ENCODE measurements around the gene PTCHD1. TPM values are rescaled to one million over a fixed set of nuclear protein-coding genes. Genes with fewer than 3 reads are reported as not detected.
A peak's percentile ranks its signal among the peaks of the same experiment; 100 is the strongest.

PTCHD1 gene
- total RNA-seq, 1 donor from 2014 or later = 1.3 TPM

DNA sequence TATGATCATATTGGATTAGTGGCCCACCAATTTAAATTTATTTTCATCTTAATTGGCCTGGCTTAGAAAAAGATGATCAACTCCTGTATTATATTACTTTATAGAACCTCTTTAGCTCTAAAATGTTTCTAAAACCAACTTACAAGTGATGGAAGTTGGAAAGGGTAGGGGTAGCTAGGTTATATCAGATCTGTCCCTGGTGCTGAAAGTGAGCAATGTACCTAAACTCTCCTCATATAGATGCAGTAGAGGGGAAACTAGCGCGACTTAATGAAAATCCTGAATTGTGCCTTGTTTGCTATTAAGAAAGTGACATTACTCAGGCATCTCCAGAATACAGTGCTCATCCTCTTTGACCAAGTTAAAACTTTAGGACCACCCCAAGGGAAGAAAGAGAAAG is 7.5 kb upstream of the PTCHD1 start:
- Mint-ChIP-seq H3K36me3 (ENCODE audit: unreplicated experiment) (no peaks in the 10 kb centered on the region), H3K4me3 (ENCODE audit: unreplicated experiment) (no peak overlapping the region), H3K4me1 (ENCODE audit: low read depth, unreplicated experiment) (peaks cover 3% of the 10 kb centered on the region), H3K9me3 (ENCODE audit: unreplicated experiment) (peaks cover under 1% of the 10 kb centered on the region), H3K27me3 (ENCODE audit: unreplicated experiment) (peaks cover under 1% of the 10 kb centered on the region), H3K27ac (ENCODE audit: unreplicated experiment) (no peak overlapping the region)
- TF ChIP-seq, protein P1, sequence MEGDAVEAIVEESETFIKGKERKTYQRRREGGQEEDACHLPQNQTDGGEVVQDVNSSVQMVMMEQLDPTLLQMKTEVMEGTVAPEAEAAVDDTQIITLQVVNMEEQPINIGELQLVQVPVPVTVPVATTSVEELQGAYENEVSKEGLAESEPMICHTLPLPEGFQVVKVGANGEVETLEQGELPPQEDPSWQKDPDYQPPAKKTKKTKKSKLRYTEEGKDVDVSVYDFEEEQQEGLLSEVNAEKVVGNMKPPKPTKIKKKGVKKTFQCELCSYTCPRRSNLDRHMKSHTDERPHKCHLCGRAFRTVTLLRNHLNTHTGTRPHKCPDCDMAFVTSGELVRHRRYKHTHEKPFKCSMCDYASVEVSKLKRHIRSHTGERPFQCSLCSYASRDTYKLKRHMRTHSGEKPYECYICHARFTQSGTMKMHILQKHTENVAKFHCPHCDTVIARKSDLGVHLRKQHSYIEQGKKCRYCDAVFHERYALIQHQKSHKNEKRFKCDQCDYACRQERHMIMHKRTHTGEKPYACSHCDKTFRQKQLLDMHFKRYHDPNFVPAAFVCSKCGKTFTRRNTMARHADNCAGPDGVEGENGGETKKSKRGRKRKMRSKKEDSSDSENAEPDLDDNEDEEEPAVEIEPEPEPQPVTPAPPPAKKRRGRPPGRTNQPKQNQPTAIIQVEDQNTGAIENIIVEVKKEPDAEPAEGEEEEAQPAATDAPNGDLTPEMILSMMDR (IDR thresholded peaks at IDR 0.05; ENCODE audit: partially characterized antibody, unreplicated experiment) = no peak
- DNase-seq = no peak

DNA sequence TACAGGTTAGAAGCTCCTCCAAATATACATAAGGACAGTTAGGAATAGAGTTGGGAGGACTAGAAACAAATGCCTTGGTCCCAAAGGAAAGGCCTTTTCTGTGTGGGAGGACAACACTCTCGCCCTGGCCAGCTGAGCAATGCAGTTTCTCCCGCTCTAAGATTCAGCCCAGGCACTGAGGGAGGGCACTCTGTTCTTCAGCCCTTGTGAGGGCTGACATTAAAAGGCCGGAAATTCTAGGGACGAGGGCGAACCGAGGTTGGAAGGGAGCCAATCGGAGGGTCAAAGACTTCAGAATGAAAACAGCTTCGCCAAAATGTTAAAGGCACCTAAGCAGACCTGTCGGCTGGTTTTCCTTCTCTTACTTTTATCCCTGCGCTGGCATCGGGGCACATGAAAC is 2.9 kb upstream of the PTCHD1 start:
- Mint-ChIP-seq H3K4me3 (ENCODE audit: unreplicated experiment) (peak overlapping the region; percentile 88), H3K9me3 (ENCODE audit: unreplicated experiment) (peaks cover 6% of the 10 kb centered on the region), H3K36me3 (ENCODE audit: unreplicated experiment) (no peaks in the 10 kb centered on the region), H3K27ac (ENCODE audit: unreplicated experiment) (no peak overlapping the region), H3K27me3 (ENCODE audit: unreplicated experiment) (peaks cover 7% of the 10 kb centered on the region), H3K4me1 (ENCODE audit: low read depth, unreplicated experiment) (peaks cover 7% of the 10 kb centered on the region)
- TF ChIP-seq, protein P1 (IDR thresholded peaks at IDR 0.05; ENCODE audit: partially characterized antibody, unreplicated experiment) = no peak
- DNase-seq = no peak

DNA sequence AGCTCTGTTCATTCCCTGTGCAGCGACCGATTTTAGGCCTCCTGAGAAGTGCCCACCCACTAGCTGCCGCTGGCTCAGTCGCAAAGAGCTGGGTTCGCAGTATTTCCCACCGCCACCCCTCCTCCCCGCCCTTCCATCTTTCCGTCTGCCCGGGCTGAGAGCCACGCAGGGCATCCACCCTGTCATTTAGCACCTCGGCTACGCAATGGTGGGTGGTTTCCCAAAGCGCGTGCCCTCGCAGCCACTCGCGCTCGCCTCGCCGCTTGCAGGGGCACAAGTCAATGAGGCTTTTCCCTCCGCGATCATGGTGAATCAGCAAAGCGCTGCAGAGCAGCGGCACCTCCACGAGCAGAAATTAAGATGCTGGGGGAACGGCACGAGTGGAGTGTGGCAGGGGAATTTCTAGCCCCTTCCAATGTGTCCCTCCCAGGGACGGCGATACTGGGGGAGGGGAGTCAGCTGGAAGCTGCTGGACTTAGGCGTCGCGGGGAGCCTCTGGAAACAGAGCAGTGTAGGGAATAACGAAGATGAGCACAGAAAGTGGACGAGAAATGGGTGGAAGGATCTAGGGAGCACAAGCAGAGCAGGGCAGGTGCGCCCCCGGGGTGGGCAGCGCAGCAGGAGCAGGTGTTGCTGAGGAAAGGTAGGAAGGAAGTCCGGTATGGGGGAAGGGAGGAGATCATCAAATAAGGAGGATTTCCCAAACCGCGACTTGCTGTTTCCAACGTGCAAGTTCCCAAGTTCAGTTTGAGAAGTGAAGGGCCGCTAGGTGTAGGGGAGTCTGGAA is 2.4 kb upstream of the PTCHD1 start:
- Mint-ChIP-seq H3K27me3 (ENCODE audit: unreplicated experiment) (peaks cover 7% of the 10 kb centered on the region), H3K4me1 (ENCODE audit: low read depth, unreplicated experiment) (peaks cover 7% of the 10 kb centered on the region), H3K4me3 (ENCODE audit: unreplicated experiment) (peak overlapping the region; percentile 88), H3K27ac (ENCODE audit: unreplicated experiment) (no peak overlapping the region), H3K36me3 (ENCODE audit: unreplicated experiment) (no peaks in the 10 kb centered on the region), H3K9me3 (ENCODE audit: unreplicated experiment) (peaks cover 6% of the 10 kb centered on the region)
- TF ChIP-seq, protein P1 (IDR thresholded peaks at IDR 0.05; ENCODE audit: partially characterized antibody, unreplicated experiment) = no peak
- DNase-seq = peak; percentile 13

DNA sequence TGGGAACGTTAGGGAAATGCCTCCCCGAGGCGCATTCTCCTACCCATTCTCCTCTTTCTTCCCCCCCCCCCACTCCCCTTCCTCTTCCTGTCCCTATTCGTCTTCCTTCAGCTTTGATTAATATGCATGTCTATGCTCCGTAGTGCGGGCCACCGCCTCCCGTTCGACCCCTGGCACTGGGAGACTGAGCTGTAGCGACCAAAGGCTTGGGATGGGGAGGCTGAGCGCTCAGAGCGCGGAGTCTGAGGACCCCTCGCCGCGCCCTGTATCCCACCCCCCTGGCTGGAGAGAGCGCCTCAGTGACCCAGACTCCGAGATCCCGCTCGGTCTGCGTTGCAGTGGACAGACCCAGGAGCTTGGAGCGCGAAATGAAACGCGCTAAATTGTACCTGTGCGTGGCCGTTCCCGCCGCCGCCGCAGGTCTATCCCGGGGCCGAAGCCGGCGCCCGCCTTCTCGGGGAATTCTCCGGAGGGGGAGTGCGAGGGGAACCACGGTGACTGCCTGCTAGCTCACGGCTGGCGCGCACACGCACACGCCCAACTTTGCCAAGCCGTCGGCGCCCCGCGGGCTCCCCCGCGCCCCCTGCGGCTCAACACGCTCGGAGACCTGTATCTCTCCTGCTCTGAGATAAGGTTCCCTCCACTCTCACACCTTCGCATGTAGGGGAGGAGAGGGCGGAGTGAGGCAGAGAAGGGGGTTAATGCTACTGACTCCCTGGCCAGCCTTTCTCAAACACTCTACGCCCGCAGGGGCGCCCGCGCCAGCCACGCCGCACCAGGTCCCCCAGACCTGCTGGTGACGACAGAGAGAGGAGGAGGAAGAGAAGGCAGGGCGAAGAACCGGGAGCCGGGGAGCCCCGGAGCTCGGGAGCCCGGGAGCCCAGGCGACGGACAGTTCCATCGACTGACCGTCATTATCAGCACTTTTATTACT is 1.5 kb upstream of the PTCHD1 start:
- H3K27ac Mint-ChIP-seq (ENCODE audit: unreplicated experiment) = no peak overlapping the region
- peaks cover 6% of the 10 kb centered on the region for H3K9me3 Mint-ChIP-seq (ENCODE audit: unreplicated experiment)
- TF ChIP-seq, protein P1 (IDR thresholded peaks at IDR 0.05; ENCODE audit: partially characterized antibody, unreplicated experiment) = no peak
- peaks cover 7% of the 10 kb centered on the region for H3K4me1 Mint-ChIP-seq (ENCODE audit: low read depth, unreplicated experiment)
- H3K36me3 Mint-ChIP-seq (ENCODE audit: unreplicated experiment) = no peaks in the 10 kb centered on the region
- H3K27me3 Mint-ChIP-seq (ENCODE audit: unreplicated experiment) = peaks cover 7% of the 10 kb centered on the region
- peak; percentile 19 for DNase-seq
- peak overlapping the region; percentile 82 for H3K4me3 Mint-ChIP-seq (ENCODE audit: unreplicated experiment)
